ENCODE results near the gene WASHC1. TPM values are rescaled to one million over a fixed set of nuclear protein-coding genes. Genes with fewer than 3 reads are reported as not detected.
"Not testable (repeated sequence)": the region's sequence is repeated elsewhere in the genome, so short reads cannot be mapped to it uniquely, and the experiment has no call there.

Gene WASHC1
- total RNA-seq, 5 donors from 2014 or later (not counting 1 experiment from before 2014, with no cell fraction given), result 10.8 to 37.8 (median 31.6) TPM

GRCh38 chr9:43636-44035, 14.4 kb upstream of the WASHC1 start:
- CTCF ChIA-PET; H3K36me3 Mint-ChIP-seq; POLR2A ChIA-PET; ATAC-seq (replicated peaks in 1 of 4); H3K4me3 ChIP-seq (ENCODE audit: control insufficient read depth in 1 of 2, extremely low read depth in 1 of 2, low read length in 1 of 2); H3K36me3 ChIP-seq (ENCODE audit: control insufficient read depth in 2 of 2, extremely low read depth in 1 of 2, insufficient read depth in 1 of 2, low read length in 1 of 2); H3K27ac Mint-ChIP-seq; H3K27ac ChIP-seq (ENCODE audit: low read length); H3K27me3 ChIP-seq (replicated peaks in 1 of 2; ENCODE audit: control insufficient read depth in 2 of 2, extremely low read depth in 1 of 2, insufficient read depth in 2 of 2, low read length in 1 of 2); DNase-seq; H3K4me1 Mint-ChIP-seq; H3K9me3 Mint-ChIP-seq; H3K4me1 ChIP-seq (ENCODE audit: control insufficient read depth in 1 of 2, extremely low read depth in 1 of 2, insufficient read depth in 2 of 2, low read length in 2 of 2); H3K9me3 ChIP-seq; H3K4me3 Mint-ChIP-seq: not testable (repeated sequence)
- peaks cover 9 to 13% of the 10 kb centered on the region in 2 donors for H3K27me3 Mint-ChIP-seq
- WGBS (ENCODE audit: insufficient coverage), result no CpG with 5 or more reads among the region's 3 CpGs

GRCh38 chr9:43116-43515, 13.9 kb upstream of the WASHC1 start:
- H3K4me3 ChIP-seq (ENCODE audit: control insufficient read depth in 1 of 2, extremely low read depth in 1 of 2, low read length in 1 of 2); H3K27me3 ChIP-seq (replicated peaks in 1 of 2; ENCODE audit: control insufficient read depth in 2 of 2, extremely low read depth in 1 of 2, insufficient read depth in 2 of 2, low read length in 1 of 2); H3K9me3 ChIP-seq; H3K4me1 ChIP-seq (ENCODE audit: control insufficient read depth in 1 of 2, extremely low read depth in 1 of 2, insufficient read depth in 2 of 2, low read length in 2 of 2); CTCF ChIA-PET; H3K27ac ChIP-seq (ENCODE audit: low read length); H3K27ac Mint-ChIP-seq; H3K4me3 Mint-ChIP-seq; POLR2A ChIA-PET; H3K36me3 Mint-ChIP-seq; H3K4me1 Mint-ChIP-seq; DNase-seq; H3K36me3 ChIP-seq (ENCODE audit: control insufficient read depth in 2 of 2, extremely low read depth in 1 of 2, insufficient read depth in 1 of 2, low read length in 1 of 2); H3K9me3 Mint-ChIP-seq; ATAC-seq (replicated peaks in 1 of 4): not testable (repeated sequence)
- WGBS (ENCODE audit: insufficient coverage), result no CpG with 5 or more reads among the region's 3 CpGs
- peaks cover 8 to 13% of the 10 kb centered on the region in 2 donors for H3K27me3 Mint-ChIP-seq

GRCh38 chr9:41819-42218, 12.6 kb upstream of the WASHC1 start:
- H3K36me3 Mint-ChIP-seq; POLR2A ChIA-PET; H3K4me3 Mint-ChIP-seq; CTCF ChIA-PET; H3K9me3 Mint-ChIP-seq; H3K27ac ChIP-seq (ENCODE audit: low read length); ATAC-seq (replicated peaks in 1 of 4); H3K36me3 ChIP-seq (ENCODE audit: control insufficient read depth in 2 of 2, extremely low read depth in 1 of 2, insufficient read depth in 1 of 2, low read length in 1 of 2); H3K27me3 ChIP-seq (replicated peaks in 1 of 2; ENCODE audit: control insufficient read depth in 2 of 2, extremely low read depth in 1 of 2, insufficient read depth in 2 of 2, low read length in 1 of 2); DNase-seq; H3K9me3 ChIP-seq; H3K4me1 Mint-ChIP-seq; H3K27ac Mint-ChIP-seq; H3K4me3 ChIP-seq (ENCODE audit: control insufficient read depth in 1 of 2, extremely low read depth in 1 of 2, low read length in 1 of 2); H3K4me1 ChIP-seq (ENCODE audit: control insufficient read depth in 1 of 2, extremely low read depth in 1 of 2, insufficient read depth in 2 of 2, low read length in 2 of 2): not testable (repeated sequence)
- H3K27me3 Mint-ChIP-seq, result peaks cover 8 to 13% of the 10 kb centered on the region in 2 donors
- WGBS (ENCODE audit: insufficient coverage), result no CpG with 5 or more reads among the region's 2 CpGs

- H3K27ac Mint-ChIP-seq; H3K4me1 ChIP-seq (ENCODE audit: control insufficient read depth in 1 of 2, extremely low read depth in 1 of 2, insufficient read depth in 2 of 2, low read length in 2 of 2); ATAC-seq (replicated peaks in 1 of 4); H3K9me3 ChIP-seq; H3K4me3 Mint-ChIP-seq; POLR2A ChIA-PET; H3K36me3 Mint-ChIP-seq; H3K4me1 Mint-ChIP-seq; H3K27ac ChIP-seq (ENCODE audit: low read length); H3K27me3 ChIP-seq (replicated peaks in 1 of 2; ENCODE audit: control insufficient read depth in 2 of 2, extremely low read depth in 1 of 2, insufficient read depth in 2 of 2, low read length in 1 of 2); H3K36me3 ChIP-seq (ENCODE audit: control insufficient read depth in 2 of 2, extremely low read depth in 1 of 2, insufficient read depth in 1 of 2, low read length in 1 of 2); H3K4me3 ChIP-seq (ENCODE audit: control insufficient read depth in 1 of 2, extremely low read depth in 1 of 2, low read length in 1 of 2); DNase-seq; H3K9me3 Mint-ChIP-seq; CTCF ChIA-PET: not testable (repeated sequence)
- peaks cover 8 to 13% of the 10 kb centered on the region in 2 donors for H3K27me3 Mint-ChIP-seq
- no CpG with 5 or more reads among the region's 9 CpGs for WGBS (ENCODE audit: insufficient coverage)
Observed at GRCh38 chr9:41261-41676, 12.0 kb upstream of the WASHC1 start.

- H3K9me3 Mint-ChIP-seq; ATAC-seq (replicated peaks in 1 of 4); H3K4me1 Mint-ChIP-seq; H3K36me3 Mint-ChIP-seq; H3K4me1 ChIP-seq (ENCODE audit: control insufficient read depth in 1 of 2, extremely low read depth in 1 of 2, insufficient read depth in 2 of 2, low read length in 2 of 2); H3K27ac ChIP-seq (ENCODE audit: low read length); DNase-seq; H3K27me3 Mint-ChIP-seq; POLR2A ChIA-PET; CTCF ChIA-PET; H3K4me3 Mint-ChIP-seq; H3K4me3 ChIP-seq (ENCODE audit: control insufficient read depth in 1 of 2, extremely low read depth in 1 of 2, low read length in 1 of 2); H3K36me3 ChIP-seq (ENCODE audit: control insufficient read depth in 2 of 2, extremely low read depth in 1 of 2, insufficient read depth in 1 of 2, low read length in 1 of 2); H3K27ac Mint-ChIP-seq; H3K9me3 ChIP-seq; H3K27me3 ChIP-seq (replicated peaks in 1 of 2; ENCODE audit: control insufficient read depth in 2 of 2, extremely low read depth in 1 of 2, insufficient read depth in 2 of 2, low read length in 1 of 2): not testable (repeated sequence)
- no CpG with 5 or more reads among the region's 6 CpGs for WGBS (ENCODE audit: insufficient coverage)
Observed at GRCh38 chr9:32308-32707, 3.1 kb upstream of the WASHC1 start.

- H3K27ac ChIP-seq (ENCODE audit: low read length), result not testable (repeated sequence)
Observed at GRCh38 chr9:28775-29174, 481 bp downstream of the WASHC1 start.

GRCh38 chr9:21621-22020, 7.6 kb downstream of the WASHC1 start:
- DNase-seq; H3K4me1 Mint-ChIP-seq; H3K27ac Mint-ChIP-seq; H3K36me3 ChIP-seq (ENCODE audit: control insufficient read depth in 2 of 2, extremely low read depth in 1 of 2, insufficient read depth in 1 of 2, low read length in 1 of 2); H3K27me3 Mint-ChIP-seq; ATAC-seq (replicated peaks in 1 of 4); H3K4me3 Mint-ChIP-seq; H3K27ac ChIP-seq (ENCODE audit: low read length); H3K27me3 ChIP-seq (replicated peaks in 1 of 2; ENCODE audit: control insufficient read depth in 2 of 2, extremely low read depth in 1 of 2, insufficient read depth in 2 of 2, low read length in 1 of 2); H3K4me3 ChIP-seq (ENCODE audit: control insufficient read depth in 1 of 2, extremely low read depth in 1 of 2, low read length in 1 of 2); CTCF ChIA-PET; POLR2A ChIA-PET; H3K9me3 ChIP-seq; H3K4me1 ChIP-seq (ENCODE audit: control insufficient read depth in 1 of 2, extremely low read depth in 1 of 2, insufficient read depth in 2 of 2, low read length in 2 of 2); H3K36me3 Mint-ChIP-seq; H3K9me3 Mint-ChIP-seq: not testable (repeated sequence)
- WGBS (ENCODE audit: insufficient coverage), result no CpG with 5 or more reads among the region's 9 CpGs

More at GRCh38 chr9:28775-29174, 481 bp downstream of the WASHC1 start:
- H3K27ac Mint-ChIP-seq; H3K9me3 ChIP-seq; CTCF ChIA-PET; H3K9me3 Mint-ChIP-seq; H3K4me3 Mint-ChIP-seq; ATAC-seq (replicated peaks in 1 of 4); POLR2A ChIA-PET; H3K4me1 ChIP-seq (ENCODE audit: control insufficient read depth in 1 of 2, extremely low read depth in 1 of 2, insufficient read depth in 2 of 2, low read length in 2 of 2); H3K27me3 Mint-ChIP-seq; H3K36me3 ChIP-seq (ENCODE audit: control insufficient read depth in 2 of 2, extremely low read depth in 1 of 2, insufficient read depth in 1 of 2, low read length in 1 of 2); H3K36me3 Mint-ChIP-seq; H3K4me3 ChIP-seq (ENCODE audit: control insufficient read depth in 1 of 2, extremely low read depth in 1 of 2, low read length in 1 of 2); H3K4me1 Mint-ChIP-seq; DNase-seq; H3K27me3 ChIP-seq (replicated peaks in 1 of 2; ENCODE audit: control insufficient read depth in 2 of 2, extremely low read depth in 1 of 2, insufficient read depth in 2 of 2, low read length in 1 of 2): not testable (repeated sequence)
- no CpG with 5 or more reads among the region's 30 CpGs for WGBS (ENCODE audit: insufficient coverage)
